Stimulated activated naive CD4-positive, alpha-beta T cell (primary cell): ENCODE measurements around the gene PFKFB3.

Experiments used
- DNase-seq, 6 experiments: peaks; one replicate each; lab custom pipeline; 2025; lab: John Stamatoyannopoulos, UW

Gene PFKFB3

DNA sequence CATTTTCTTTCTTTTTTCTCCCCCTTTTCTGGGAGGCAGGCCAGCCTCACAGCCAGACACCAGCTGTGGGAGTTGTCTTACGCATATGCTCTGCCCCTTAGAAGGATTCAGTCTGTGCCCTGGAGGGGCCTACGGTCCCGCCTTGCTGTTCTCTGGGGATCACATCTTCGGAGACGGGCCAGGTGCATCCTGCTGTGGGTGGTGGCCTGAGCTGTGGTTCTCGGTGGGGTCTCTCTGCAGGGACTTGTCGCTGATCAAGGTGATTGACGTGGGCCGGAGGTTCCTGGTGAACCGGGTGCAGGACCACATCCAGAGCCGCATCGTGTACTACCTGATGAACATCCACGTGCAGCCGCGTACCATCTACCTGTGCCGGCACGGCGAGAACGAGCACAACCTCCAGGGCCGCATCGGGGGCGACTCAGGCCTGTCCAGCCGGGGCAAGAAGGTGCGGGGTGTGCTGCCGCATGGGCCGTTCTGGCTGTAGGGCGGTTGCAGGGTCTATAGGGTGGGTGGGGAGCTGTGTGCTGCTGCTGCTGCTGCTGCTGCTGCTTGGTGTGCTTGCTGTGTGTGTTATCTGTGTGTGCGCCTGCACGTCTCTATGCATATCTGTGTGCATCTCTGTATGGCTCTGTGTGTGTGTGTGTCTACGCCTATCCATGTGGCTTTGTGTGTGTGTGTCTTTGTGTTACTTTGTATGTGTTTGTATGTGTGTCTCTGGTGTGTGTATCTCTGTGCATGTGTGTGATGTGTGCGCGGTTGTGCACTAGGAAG is 17.9 kb downstream of the PFKFB3 start:
- DNase-seq, result no peak

- DNase-seq, result no peak
These were observed 18.6 kb downstream of the PFKFB3 start for GRCh38 chr10:6221192-6221940.

DNA sequence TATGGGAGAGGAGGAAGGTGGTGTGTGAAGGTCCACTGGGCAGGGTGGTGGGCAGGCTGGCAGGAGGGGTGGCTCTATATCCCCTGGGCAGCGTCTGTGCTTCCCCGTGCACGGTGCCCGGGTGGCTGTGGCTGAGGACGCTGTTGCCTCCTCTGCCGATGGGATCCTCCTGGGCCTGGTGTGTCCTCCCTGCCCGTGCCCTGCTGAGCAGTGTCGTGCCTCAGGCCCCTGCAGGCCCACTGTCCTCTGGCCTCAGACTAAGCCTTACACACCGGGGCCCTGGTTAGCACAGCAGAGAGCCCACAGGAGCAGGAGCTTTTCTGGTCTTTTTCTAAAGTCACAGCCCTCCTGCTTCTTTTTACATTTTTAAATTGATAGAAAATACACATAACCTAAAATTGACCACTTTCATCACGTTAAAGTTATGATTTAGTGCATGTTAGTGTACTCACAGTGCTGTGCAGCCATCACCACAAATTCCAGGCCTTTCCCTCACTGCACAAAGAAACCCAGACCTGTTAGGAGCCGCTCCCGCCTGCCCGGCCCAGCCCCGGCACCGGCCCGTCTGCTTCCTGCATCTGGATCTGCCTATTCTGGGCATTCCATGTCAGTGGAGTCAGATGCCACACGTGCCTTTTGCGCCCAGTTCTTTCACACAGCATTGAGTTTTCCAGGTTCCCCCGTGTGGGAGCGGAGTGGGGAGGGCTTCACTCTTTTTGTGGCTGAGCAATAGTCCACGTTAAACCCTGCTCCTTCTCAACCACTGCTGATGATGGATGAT is 19.4 kb downstream of the PFKFB3 start:
- DNase-seq, result no peak

DNA sequence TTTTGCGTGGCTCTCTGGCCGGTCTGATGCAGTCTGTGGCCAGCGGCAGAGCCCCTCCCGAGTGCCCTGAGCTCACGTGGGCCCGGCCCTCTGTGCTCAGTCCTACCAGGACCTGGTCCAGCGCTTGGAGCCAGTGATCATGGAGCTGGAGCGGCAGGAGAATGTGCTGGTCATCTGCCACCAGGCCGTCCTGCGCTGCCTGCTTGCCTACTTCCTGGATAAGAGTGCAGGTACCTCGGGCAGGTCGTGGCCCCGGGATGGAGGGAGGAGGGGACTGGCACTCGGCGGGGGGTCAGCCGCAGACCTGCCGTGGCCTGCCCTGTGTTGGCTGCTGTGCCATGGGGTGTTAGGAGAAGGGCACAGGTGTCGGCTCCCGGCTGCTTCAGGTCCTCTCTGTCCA is 20.0 kb downstream of the PFKFB3 start:
- no peak for DNase-seq

DNA sequence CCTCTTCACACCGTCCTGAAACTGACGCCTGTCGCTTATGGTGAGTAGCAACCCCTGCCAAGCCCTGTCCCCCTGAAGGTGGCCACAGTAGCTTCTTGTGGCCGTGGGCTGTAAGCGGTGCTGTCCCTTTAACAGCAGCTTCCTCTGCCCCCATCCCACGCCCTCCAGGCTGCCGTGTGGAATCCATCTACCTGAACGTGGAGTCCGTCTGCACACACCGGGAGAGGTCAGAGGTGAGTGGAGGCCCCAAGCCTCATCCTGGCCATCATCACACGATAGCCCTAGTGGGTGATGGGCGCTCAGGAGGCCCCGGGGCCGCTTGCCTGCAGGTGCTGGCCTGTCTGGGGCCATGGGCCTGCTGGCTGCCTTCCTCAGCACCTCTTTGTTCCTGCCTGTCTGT is 21.2 kb downstream of the PFKFB3 start:
- no peak for DNase-seq

DNA sequence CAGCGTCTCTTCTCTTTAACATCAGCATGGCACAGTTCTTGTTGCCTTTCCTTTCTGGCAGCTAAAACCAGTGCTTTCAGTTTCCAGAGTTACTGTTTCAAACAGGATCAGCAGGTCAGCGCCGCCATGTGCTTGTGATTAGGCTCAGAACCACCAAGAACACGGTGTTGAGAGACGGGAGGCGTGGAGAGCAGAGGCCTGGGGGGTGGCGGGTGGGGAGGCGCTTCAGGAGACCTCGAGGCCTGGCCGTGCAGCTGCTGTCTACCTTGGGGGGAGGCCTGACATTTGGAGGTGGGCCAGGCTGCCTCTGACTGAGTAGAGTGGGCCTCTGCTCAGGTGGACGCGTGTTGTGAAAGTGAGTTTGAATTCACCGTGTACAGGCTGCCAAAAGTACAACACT is 22.0 kb downstream of the PFKFB3 start:
- DNase-seq, result no peak

DNA sequence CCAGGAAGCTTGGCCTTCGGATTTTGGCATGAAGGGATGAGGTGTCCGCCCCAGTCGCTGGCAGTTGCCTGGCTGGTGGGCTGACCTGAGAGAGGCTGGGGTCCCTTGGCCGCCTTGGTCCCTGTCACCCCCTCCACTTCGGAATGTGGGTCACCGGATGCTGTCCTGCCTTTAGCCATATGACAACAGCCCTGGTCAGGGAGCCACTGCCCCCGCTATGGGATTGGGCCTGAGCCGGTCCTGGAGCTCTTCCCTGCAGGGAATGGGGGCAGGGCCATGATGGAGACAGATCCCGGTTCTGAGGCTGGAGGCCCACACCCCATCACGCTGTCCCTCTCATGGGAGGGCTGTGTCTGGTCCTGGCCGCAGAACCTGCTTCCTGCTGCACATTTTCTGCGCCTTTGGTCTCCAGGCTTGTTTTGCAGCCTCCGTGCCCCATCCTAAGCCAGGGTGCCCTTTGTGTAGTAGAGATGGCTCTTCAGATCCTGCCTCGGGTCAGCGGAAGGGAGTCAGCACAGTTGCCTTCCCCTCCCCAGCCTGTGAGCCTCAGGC is 22.6 kb downstream of the PFKFB3 start:
- DNase-seq, result no peak

GRCh38 chr10:6226216-6226615 is 23.5 kb downstream of the PFKFB3 start:
- no peak for DNase-seq

GRCh38 chr10:6227346-6227745 is 24.6 kb downstream of the PFKFB3 start:
- DNase-seq, result no peak

DNA sequence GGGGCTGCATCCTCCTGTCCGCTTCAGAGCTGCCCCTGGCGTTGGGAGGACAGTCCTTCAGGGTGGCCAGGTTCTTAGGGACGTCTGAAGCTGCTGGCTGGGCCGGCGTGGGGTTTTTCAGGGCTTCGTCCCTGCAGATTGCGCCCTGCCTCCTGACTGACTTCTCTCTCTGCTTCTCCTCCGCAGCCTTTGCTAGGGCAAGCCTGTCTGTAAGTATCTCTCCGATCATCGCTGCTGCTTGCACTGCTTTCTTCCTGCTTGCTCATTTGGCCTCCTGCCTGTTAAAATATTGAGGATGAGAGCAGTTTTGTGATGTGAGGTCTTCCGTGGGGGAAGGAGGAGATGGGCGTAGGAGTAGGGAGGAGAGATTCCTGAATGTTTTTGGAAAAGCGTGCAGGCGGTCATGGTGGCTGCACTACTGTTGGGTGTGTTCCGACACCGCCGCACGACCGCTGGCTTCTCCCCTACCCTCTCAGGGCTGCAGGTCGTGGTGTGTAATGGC is 25.3 kb downstream of the PFKFB3 start:
- no peak for DNase-seq

DNA sequence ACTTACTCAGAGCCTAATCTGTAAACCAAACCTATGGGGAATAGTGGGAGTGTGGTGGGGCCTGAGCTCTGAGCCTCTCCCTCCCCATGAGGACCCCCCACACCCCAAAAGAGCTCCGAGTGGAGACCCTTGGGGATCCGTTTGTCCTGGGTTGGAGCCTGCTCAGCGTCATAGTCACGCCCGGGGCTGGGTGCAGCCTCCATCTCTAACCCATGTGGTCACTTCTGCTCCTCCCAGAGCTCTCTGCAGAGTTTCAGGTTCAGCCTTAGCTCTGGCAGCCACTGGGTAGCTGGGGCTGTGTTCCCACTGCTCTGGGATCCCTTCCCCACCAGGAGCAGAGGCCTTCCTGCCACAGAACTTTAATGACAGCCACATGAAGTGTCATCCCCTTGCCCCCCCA is 25.9 kb downstream of the PFKFB3 start:
- no peak for DNase-seq

DNA sequence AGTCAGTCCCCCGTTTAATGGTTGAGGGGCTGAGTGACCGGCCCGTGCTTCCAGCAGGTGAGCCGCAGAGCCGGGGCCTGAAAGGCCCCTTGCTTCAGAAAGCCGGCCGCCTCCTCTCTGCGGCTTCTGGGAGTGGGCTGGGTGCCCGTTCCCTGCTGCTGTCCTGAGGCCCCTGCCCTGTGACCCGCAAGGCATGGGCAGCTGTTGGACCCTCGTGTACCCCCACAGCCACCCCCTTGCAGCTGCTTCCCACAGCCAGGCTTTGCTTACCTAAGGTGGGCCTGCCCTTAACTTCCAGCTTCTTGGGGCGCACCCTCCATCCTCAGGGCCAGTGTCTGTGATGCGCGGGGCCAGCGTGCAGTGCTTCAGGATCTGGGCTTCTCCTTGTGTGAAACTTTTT is 26.6 kb downstream of the PFKFB3 start:
- DNase-seq, result no peak

DNA sequence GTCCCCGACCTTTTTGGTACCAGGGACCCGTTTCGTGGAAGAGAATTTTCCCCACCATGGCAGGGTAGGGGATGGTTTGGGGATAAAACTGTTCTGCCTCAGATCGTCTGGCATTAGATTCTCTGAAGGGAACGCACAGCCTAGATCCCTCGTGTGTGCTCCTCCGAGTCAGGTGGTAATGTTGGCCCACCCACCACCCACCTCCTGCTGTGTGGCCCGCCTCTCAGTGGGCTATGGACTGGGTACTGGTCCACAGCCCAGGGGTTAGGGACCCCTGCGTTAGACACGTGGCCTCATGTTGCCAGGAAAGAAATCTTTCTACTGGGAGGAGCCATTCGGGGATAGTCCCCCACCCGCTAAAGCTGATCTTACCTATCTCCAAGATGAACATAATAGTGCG is 27.0 kb downstream of the PFKFB3 start:
- no peak for DNase-seq

- no peak for DNase-seq
These were observed 27.6 kb downstream of the PFKFB3 start for GRCh38 chr10:6230315-6230714.

DNA sequence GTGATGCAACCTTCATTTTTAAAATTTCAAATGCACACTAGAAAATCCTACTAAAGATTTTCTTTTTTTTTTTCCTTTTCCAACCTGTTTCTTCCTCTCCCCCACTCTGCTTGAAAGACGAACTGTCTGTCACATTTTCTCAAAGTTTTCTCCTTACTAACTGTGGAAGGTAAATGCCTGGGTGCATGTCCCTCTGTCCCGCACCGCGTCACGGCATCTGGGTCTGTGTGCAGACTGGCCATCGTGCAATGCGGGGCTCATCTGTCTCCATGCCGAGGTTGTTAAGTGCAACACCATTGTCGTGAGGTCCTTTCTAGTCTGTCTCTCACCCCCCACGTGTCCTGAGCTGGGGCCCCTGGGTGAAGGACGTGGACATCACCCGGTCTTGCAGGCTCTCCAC is 28.4 kb downstream of the PFKFB3 start:
- no peak for DNase-seq

- no peak for DNase-seq
These were observed 29.0 kb downstream of the PFKFB3 start for GRCh38 chr10:6231730-6232129.

DNA sequence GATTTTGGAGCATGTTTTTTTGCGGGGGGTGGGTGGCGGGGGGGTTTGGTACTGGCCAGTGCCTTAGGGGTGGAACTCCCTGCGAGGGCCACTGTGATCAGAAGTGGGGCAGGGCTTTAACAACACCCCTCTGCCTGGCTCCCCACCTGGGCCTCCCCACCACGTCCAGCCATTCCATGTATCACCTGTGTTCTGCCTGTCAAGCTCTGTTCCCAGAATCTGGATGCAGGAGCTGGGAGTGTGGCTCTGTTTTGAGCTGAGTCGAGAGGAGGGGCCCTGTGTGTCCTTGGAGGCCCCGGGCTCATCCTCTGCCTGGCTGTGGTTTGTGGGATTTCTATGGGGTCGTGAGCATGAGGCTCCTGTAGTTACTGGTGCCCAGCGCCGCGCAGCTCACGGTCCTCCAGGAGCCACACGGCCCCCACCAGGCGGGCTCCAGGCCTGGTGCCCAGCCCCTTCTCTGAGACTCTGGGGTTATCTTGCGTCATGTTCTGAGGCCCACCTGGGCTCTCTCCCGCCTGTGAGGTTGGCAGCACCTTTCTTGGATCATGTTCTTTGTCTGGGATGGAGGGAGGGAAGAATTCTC is 29.6 kb downstream of the PFKFB3 start:
- DNase-seq, result no peak

GRCh38 chr10:6232846-6233724 is 30.4 kb downstream of the PFKFB3 start:
- no peak for DNase-seq

DNA sequence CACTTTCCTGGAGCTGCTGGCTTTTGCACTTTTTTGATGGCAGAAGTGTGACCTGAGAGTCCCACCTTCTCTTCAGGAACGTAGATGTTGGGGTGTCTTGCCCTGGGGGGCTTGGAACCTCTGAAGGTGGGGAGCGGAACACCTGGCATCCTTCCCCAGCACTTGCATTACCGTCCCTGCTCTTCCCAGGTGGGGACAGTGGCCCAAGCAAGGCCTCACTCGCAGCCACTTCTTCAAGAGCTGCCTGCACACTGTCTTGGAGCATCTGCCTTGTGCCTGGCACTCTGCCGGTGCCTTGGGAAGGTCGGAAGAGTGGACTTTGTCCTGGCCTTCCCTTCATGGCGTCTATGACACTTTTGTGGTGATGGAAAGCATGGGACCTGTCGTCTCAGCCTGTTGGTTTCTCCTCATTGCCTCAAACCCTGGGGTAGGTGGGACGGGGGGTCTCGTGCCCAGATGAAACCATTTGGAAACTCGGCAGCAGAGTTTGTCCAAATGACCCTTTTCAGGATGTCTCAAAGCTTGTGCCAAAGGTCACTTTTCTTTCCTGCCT is 31.1 kb downstream of the PFKFB3 start:
- DNase-seq, result no peak

GRCh38 chr10:6234371-6234770 is 31.6 kb downstream of the PFKFB3 start:
- no peak for DNase-seq
